Ovary (tissue), 9 donors: ENCODE results near the gene USP20. TPM values are rescaled to one million over a fixed set of nuclear protein-coding genes. Genes with fewer than 3 reads are reported as not detected.

Experiments
- DNase-seq, 5 donors: peaks; one replicate each; pipeline ENCODE4 v3.0.0-alpha.2; 2019 to 2020
- H3K27ac ChIP-seq, 2 donors: fragments of 200-600 bp; one replicate each; pipeline versions ENCODE4 v1.5.1 to v1.8.0; 2019 to 2022
- H3K27me3 ChIP-seq: fragments of 200-600 bp; one replicate; pipeline ENCODE4 v1.8.0; 2022
- H3K36me3 ChIP-seq: fragments of 200-600 bp; sonication (generic); one replicate; pipeline ENCODE4 v1.5.1; 2019
- H3K4me1 ChIP-seq: one replicate; pipeline ENCODE4 v1.8.1; 2013; ENCODE audit warnings: mild to moderate bottlenecking, moderate library complexity; ENCODE audit not compliant: insufficient read depth
- H3K4me3 ChIP-seq: fragments of 200-600 bp; sonication (generic); one replicate; pipeline ENCODE4 v1.5.1; 2017
- H3K9me3 ChIP-seq, 2 donors: fragments of 200-600 bp in 1 of 2; sonication (generic) in 1 of 2; one replicate each; pipeline versions ENCODE4 v1.5.1 to v1.8.1; 2013 to 2019; ENCODE audit warnings: mild to moderate bottlenecking in 1 of 2, moderate library complexity in 1 of 2
- CTCF ChIP-seq, 3 donors: fragments of 450-650 bp in 2 of 3; fragments of 200-600 bp in 1 of 3; IDR thresholded peaks; one replicate each; pipeline versions ENCODE4 v1.5.1 to v1.8.0; 2016 to 2022; ENCODE audit warnings: antibody characterized with exemption in 3 of 3, mild to moderate bottlenecking in 1 of 3
- EP300 ChIP-seq: sonication (generic); formaldehyde crosslinking; IDR thresholded peaks from one replicate; pipeline ENCODE4 v1.6.1; 2017; ENCODE audit warnings: antibody characterized with exemption
- POLR2A ChIP-seq: fragments of 450-650 bp; IDR thresholded peaks from one replicate; pipeline ENCODE4 v1.6.1; 2017; ENCODE audit warnings: antibody characterized with exemption, mild to moderate bottlenecking, moderate library complexity
- WGBS, 3 donors: extraction: QIAGEN DNeasy Blood & Tissue Kit in 1 of 3; methylation state at CpG; one replicate each; pipeline versions ENCODE4 v1.1.5 to v1.1.7; 2013 to 2017; 5-methylcytosine and 5-hydroxymethylcytosine counted together
- intact Hi-C, 4 donors: fragments of 100-400 bp; cut with DNase I; formaldehyde crosslinking; loops; one replicate each; pipeline versions ENCODE4 v1.11.0 to v1.15.1; 2022 to 2023
- polyA plus RNA-seq, 2 donors: library from polyadenylated mRNA; stranded (reverse); fragments of 200-250 nt in 1 of 2; fragments of 350-450 nt in 1 of 2; fragmentation: Illumina TruSeq in 1 of 2; extraction: RNeasy Lipid Tissue Mini Kit (QIAGEN cat#74804) in 1 of 2; gene quantifications; one replicate each; pipeline ENCODE4 v1.2.3, GENCODE V29; 2013 to 2014
- total RNA-seq, 7 donors: library from RNA; depleted of rRNA in 2 of 7; stranded (reverse); fragments of >200 nt in 2 of 7; fragmentation: NEBNext Ultra II Directional in 3 of 7; extraction: Animal tissue kit (Norgen Biotek cat#: 25700) in 3 of 7; gene quantifications; one replicate each; pipeline versions ENCODE4 v1.1.0 to v1.2.4, GENCODE V29; 2016 to 2023
- donor health status: DM: no; HTN: no; CAD: no; lungs with moderate emphysema.
- donor health status: DM: no; HTN: no; CAD: no.
- donor health status: Bipolar disorder and iron deficiency.
- donor health status: DM: yes; HTN: yes; CAD: no.
- donor health status: DM: no; HTN: no; CAD: no.
- donor health status: DM: yes; HTN: yes; CAD: no.

Gene USP20
- total and polyA plus RNA-seq, 9 donors = 6.8 to 39.8 (median 30.7) TPM

- Histone ChIP-seq H3K9me3 (no peaks in the 10 kb centered on the region), H3K36me3 (no peaks in the 10 kb centered on the region), H3K27me3 (no peaks in the 10 kb centered on the region), H3K4me1 (no peaks in the 10 kb centered on the region), H3K4me3 (no peak overlapping the region), H3K27ac (no peak overlapping the region)
- WGBS, 3 donors = 93 to 96% (median 95%) methylated on average over 7 of the region's 7 CpGs
- intact Hi-C loops = loop anchor here in 1 of 4 donors (5.0 kb wide), 1 partner anchor 1899 kb away; no protein-coding TSS in a partner anchor
- no peak for DNase-seq
- TF ChIP-seq CTCF (IDR thresholded peaks at IDR 0.05) (no peak), EP300 (no peak), POLR2A (no peak)
Observed at GRCh38 chr9:129916707-129917106, 81.4 kb downstream of the USP20 start.

DNA sequence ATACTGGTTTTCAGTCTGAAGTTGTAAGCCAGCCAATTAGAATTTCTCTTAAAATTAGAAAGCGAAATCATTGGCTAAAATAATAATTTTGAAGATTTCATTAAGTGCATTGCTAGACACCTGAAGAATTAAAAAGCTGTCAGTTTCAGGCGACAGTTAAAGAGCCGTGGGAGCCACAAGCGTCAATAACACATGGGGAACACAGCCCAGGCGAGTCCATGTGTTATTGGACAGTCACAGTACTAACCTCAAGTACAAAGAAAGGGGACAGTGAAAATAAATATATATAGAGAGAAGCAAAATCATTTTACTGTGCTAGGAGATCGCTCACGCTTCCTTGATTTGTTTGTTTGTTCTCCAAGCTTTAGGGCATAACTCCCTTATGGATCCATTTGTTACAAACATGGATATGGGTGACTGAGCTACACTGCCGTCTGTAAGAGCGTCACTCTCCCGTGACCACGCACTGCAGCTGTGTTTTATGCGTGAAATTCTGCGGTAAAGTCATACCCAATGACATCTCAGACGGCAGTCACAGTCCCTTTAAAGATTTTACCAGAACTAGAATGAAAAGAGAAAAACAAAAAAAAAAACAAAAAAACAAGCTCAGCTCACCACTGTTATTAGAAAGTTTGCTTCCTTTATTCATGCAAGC is 83.2 kb downstream of the USP20 start:
- Histone ChIP-seq H3K4me1 (no peaks in the 10 kb centered on the region), H3K9me3 (no peaks in the 10 kb centered on the region), H3K4me3 (no peak overlapping the region), H3K36me3 (no peaks in the 10 kb centered on the region), H3K27ac (no peak overlapping the region), H3K27me3 (no peaks in the 10 kb centered on the region)
- TF ChIP-seq EP300 (no peak), CTCF (IDR thresholded peaks at IDR 0.05) (no peak), POLR2A (no peak)
- intact Hi-C loops = loop anchor here in 1 of 4 donors (5.0 kb wide), 1 partner anchor 1901 kb away; no protein-coding TSS in a partner anchor
- 95 to 96% (median 95%) methylated on average over 14 of the region's 14 CpGs for WGBS, 3 donors
- no peak for DNase-seq

GRCh38 chr9:129919277-129919676 is 84.0 kb downstream of the USP20 start:
- DNase-seq = no peak
- no peak for TF ChIP-seq POLR2A
- TF ChIP-seq CTCF (IDR thresholded peaks at IDR 0.05) = no peak
- TF ChIP-seq EP300 = no peak
- H3K4me3 ChIP-seq = no peak overlapping the region
- intact Hi-C loops = loop anchor here in 1 of 4 donors (5.0 kb wide), 1 partner anchor 1902 kb away; no protein-coding TSS in a partner anchor
- H3K36me3 ChIP-seq = no peaks in the 10 kb centered on the region
- no peaks in the 10 kb centered on the region for H3K27me3 ChIP-seq
- no peaks in the 10 kb centered on the region for H3K9me3 ChIP-seq
- WGBS, 3 donors = 44 to 61% (median 58%) methylated on average over 3 of the region's 3 CpGs
- no peaks in the 10 kb centered on the region for H3K4me1 ChIP-seq
- H3K27ac ChIP-seq = no peak overlapping the region

DNA sequence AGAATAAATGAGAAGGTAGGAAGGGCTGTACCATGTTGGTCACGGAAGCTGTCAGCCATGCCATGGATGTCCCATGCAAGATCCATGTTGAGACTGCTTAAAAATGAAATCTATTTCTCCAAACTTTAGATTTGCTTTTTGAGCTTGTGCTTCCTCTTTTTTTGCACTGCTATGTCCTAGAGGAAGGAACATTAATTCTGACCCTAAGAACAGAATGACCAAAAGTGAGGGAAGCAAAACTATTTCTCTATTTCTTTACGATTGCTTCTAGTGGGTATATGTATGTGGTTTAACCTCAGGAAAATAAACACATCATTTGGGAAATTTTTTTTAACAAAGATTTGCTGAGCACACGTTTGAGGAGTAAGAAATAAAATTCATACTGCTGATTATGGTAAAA is 84.6 kb downstream of the USP20 start:
- H3K36me3 ChIP-seq = no peaks in the 10 kb centered on the region
- TF ChIP-seq EP300 = no peak
- no peak for TF ChIP-seq CTCF (IDR thresholded peaks at IDR 0.05)
- TF ChIP-seq POLR2A = no peak
- 77 to 84% (median 78%) methylated on average over 3 of the region's 3 CpGs for WGBS, 3 donors

More for the DNA sequence above, 84.6 kb downstream of the USP20 start:
- DNase-seq = no peak
- intact Hi-C loops = loop anchor here in 1 of 4 donors (5.0 kb wide), 1 partner anchor 1903 kb away; no protein-coding TSS in a partner anchor
- H3K9me3 ChIP-seq = no peaks in the 10 kb centered on the region
- no peak overlapping the region for H3K27ac ChIP-seq
- H3K27me3 ChIP-seq = no peaks in the 10 kb centered on the region
- H3K4me3 ChIP-seq = no peak overlapping the region
- H3K4me1 ChIP-seq = no peaks in the 10 kb centered on the region
